Right renal cortex interstitium (tissue), 3 donors: Measurements from ENCODE around the gene DOCK8. TPM values are rescaled to one million over a fixed set of nuclear protein-coding genes. Genes with fewer than 3 reads are reported as not detected.

ENCODE experiments used
- DNase-seq, 3 donors: peaks; one replicate each; pipeline ENCODE4 v3.0.0-alpha.2; 2013; ENCODE audit warnings: low read depth in 3 of 3, low spot score in 2 of 3
- polyA plus RNA-seq, 3 donors: library from polyadenylated mRNA; unstranded; fragments of 120-200 nt; gene quantifications; one replicate each; pipeline ENCODE4 v1.2.1, GENCODE V29; 2013; ENCODE audit not compliant: insufficient read length in 3 of 3

Gene DOCK8
- polyA plus RNA-seq, 3 donors, result 10.8 to 15.6 (median 10.9) TPM

DNA sequence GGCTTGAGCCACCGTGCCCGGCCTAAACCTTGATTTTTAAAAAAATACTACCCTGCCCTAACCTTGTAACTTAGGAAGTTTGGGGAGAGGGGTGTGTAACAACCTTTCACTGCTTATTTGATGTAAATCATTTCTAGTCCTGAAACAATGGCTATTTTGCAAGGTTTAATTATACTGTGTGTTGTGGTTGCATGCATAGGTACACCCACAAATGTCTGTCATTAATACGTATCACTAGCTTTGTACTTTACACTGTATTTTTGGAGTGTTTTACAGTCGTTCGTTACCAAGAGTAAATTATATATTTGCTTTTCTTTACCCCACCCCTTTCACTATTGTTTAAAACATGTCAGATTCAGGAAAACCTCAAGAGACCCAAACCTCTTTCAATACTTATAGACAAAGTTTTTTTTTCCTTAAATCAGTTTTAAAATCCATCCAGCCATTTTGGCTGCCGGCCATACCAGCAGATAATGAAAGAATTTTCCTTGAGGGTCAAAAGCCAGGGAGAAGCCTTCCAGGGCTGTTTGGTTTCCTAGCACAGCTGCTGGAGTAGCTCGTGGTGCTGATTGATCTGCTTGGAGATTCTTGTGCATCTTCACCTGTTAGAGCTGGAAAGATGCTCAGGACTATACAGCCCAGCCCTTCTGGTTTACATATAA, 50.7 kb downstream of the DOCK8 start:
- DNase-seq, result no peak

DNA sequence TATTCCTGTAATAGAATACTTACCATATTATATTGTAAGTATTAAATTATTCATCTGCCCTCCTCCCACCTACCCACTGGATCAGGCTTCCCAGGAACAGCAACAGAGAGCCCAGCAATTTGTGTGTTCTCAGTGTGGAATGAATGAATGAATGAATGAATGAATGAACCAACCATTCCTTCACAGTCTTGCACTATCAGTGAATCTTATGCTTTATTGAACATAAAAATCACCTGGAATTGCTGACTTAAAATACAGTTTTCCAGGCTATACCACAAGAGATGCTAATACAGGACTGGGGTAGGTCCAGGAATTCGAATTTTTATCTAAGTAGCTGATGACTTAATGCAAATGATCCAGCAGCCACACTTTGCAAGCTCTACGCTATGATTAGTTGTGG, 51.6 kb downstream of the DOCK8 start:
- DNase-seq, result no peak

DNA sequence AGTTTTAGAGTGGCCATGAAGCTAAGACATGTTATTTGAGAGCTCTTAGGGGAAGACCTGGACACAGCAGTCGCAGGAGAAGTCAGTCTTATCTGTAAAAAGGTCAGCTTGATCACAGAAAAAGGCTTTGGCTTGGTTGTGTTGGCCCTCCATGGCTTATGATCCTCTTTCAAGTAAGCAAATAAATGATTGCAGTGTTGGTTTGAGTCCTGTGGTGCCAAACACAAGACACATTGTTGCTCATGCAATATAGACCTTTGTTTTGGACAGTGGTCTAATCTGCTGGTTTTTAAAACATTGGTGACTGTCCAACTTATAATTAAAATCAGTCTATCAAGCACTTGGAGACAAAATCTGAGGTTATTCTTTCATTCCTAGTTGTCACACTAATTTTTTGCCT, 54.0 kb downstream of the DOCK8 start:
- DNase-seq, result no peak

DNA sequence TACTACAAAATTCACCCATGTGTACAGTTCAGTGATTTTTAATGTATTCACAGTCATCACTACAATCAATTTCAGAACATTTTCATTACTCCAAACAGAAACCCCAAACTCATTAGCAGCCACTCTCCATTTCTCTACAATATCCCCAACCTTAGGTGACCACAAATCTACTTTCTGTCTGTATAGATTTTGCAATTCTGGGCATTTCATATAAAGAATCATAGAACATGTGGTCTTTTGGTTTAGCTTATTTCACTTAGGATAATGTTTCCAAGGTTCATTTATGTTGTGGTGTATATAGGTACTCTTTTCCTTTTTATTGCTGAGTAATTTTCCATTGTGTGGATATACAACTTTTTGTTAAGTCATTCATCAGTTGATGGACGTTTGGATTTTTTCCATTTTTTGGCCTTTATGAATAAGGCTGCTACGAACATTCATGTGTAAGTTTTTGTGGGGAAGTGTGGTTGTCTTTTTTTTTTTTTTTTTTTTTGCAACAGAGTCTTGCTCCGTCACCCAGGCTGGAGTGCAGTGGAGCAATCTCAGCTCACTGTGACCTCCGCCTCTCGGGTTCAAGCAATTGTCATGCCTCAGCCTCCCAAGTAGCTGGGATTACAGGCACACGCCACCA, 54.5 kb downstream of the DOCK8 start:
- no peak for DNase-seq

DNA sequence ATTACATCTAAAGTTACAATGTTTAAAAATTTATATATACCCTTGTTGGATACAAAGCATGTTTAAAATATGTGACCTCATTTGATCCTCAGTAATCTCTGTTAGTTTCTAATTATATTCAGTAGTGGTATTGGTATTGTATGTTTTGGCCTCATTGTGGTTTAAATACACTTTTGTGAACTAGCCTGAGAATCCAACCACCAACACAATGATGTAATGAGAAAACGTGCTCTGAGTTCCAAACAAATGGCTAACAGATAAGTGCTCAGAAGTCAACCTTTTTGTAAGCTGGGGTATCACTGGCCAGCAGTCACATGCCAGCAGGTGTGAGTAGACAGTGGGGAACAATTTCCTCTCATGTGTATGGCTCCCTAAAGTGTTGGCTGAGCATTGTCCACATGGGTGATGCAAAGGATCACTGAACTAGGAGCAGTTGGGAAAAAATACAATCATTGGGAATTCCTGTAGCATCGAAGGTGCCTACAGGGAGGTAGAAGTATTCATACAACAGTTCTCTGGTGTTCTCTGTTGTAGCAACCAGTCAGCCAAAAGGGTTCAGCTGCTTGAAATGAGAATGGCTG, 56.1 kb downstream of the DOCK8 start:
- no peak for DNase-seq

DNA sequence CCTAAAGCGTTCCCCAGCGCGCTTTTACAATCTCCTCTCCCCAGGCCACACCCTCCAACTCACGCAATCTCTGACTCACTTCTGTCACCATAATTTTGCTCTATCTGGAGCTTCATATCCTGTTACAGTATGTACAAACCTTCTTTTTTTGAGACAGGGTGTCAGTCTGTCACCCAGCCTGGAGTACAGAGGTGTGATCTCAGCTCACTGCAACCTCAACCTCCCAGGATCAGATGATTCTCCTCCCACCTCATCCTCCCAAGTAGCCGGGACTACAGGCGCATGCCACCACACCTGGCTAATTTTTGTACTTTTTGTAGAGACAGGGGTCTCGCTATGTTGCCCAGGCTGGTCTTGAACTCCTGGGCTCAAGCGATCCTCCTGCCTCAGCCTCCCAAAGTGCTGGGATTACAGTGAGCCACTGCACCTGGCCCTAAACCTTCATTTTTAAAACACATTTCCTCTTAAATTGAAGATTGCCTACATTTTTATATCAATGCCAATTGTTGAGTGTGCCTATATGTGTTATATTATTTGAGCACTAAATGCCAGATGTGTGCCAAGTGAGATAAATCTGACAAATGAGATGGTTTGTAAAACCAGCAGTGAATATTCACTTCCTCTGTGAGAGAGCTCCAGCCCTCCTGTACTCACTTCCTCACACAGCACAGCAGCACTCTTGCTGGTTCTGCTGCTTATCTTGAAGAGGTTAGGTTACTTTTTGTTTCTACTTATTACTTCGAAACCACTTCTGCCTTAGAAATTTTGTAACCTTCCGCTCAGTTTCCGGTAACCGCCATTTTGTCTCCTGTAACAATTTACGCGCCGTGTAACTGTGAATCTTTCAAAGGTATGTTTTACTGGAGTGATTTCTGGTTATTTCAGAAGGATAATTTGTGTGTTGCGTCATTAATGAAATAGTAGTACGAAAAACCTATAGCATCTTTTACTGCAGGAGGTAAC, 57.9 kb downstream of the DOCK8 start:
- no peak for DNase-seq

DNA sequence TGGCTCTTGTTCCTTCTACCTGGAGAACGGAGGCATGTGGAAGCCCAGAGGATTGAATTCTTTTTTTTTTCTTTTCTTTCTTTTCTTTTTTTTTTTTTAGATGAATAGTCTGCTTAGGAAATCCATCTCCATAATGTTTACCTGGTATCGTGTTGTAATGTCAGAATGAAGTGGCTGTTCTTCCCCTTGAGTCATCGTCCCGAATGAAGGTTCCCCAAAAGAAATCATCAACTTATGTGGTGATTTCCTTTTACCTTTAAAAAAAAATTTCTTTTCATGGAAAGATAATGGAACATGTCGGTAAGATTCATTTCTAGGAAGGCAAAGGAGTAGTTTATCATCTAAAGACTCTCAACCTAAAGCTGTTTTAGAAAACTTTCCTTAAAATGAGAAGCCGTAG, 59.7 kb downstream of the DOCK8 start:
- no peak for DNase-seq

DNA sequence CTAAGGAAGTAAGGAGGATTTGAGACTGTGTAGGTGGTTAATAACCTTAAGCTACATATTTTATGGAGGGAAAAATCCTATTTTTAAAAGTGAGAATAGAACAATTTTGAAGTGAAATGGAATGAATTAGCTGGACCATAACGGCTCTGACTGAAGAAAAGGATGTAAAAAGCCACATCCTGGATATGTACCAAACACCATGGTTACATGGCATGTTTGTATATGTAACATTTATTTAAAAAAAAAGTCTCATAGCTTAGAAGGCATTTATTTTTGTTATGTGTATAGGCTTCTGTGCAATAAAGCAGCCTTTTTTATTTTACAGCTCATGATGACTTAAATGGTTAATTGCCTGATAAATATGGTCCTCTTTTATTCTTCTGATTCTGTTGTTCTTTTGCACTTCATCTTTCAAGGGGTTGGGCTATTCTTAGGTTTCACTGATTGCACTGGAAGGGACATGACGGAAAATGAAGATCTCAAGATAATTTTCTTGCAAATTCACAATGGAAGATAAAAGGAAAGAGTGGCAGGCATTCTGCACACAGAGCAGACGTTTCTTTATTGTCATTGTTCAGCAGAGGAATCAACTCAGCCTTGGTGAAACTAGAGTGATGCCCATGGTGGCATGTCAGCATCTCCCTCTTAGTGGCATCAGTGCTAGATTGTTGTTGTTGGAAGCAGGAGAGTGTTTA, 63.1 kb downstream of the DOCK8 start:
- DNase-seq, result no peak

DNA sequence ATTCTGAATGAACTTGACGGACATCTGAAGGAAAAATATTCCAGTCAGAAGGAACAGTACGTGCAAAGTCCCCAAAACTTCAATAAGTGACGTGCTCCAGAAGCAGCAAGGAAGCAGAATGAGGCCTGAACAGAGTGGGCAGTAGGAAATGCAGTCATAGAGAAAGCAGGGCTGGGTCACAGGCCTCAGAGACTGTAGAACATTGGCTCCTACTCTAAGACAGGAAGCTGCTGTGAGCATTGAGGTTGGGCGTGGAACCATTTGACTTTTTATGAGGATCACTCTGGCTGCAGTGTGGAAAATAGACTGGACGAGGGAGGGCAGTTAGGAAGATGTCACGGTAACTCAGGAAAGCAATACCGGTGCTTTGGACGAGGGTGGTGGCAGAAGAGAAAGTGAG, 64.0 kb downstream of the DOCK8 start:
- no peak for DNase-seq

DNA sequence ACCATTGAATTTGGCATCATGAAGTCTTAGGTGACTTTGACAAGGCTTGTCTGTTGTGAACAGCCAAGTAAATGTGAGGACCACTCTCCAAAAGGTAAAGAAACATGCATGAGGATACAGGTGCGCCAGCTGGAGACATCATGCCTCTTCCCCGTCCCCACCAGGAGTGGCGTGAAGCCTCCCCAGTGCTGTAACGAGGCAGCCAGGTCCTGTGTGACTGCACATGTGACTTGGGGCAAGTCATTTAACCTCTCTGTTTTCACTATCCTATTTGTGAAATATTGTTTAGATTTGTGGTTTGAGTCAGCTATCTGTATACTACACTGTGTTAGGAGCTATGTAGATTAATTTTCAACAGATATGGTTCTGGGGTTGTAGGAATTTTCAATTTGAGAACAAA, 65.0 kb downstream of the DOCK8 start:
- no peak for DNase-seq

DNA sequence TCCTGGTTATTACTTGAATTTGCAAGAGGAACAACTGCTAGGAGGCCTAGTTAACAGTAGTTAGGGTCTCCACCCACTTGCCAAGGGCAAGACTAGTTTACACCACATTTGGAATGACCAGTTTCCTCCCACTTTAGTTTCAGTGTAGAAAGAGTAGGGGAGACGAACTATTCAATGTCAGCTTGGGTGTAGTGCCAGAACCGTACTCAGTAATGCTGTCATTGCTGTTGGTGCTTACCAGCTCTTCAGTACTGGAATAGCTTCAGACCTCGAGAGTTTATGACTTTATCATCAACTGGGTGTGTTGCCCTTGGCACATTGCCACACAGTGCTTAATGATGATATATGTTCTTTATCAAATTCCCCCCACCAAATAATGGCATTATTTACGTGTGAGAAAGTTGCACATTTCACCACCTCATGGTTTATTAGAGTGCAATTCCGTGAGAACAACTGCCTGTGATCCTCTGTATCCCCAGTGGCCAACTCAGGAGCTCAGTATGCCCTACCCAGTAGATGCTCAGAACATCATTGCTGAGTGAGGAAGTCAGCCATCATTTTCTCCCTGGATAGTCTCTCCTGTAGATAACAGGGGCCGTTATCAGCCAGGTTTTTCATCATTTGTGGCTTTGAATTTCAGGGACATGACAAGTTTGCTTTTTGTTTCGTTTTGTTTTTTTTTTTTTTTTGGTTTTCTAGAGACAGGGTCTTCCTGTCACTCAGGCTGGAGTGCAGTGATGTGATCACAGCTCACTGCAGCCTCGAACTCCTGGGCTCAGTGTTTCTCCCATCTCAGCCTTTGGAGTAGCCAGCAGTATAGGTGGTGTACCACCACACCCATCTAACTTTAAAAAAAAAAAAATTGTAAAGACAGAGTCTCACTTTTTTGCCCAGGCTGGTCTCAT, 67.3 kb downstream of the DOCK8 start:
- DNase-seq, result no peak

DNA sequence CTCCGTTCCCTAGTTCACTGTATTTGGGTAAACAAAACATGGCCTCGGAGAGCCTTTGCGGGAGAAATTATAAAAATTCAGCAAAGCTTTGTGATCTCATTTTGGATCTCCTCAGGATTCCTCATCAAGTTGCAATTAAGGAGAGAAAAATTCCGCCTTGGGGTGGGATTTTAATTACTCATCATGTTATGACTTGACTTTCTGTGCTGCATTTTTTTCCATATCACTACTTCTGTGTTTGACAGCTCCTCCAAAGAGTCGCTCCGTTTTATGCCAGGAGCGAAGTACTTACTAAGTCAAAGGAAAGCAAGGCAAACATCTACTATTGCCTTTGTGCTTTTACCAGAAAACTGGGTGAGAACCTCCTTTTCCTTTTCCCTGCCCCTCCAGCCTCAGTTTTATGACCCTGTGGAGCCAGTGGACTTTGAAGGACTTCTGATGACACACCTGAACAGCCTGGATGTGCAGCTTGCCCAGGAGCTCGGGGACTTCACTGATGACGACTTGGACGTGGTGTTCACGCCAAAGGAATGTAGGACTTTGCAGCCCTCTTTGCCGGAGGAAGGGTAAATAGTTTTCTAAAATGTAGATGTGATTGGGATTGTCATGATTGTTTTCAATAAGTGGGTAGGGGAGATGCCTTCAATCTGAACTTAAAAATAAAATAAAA, 71.5 kb downstream of the DOCK8 start:
- no peak for DNase-seq

DNA sequence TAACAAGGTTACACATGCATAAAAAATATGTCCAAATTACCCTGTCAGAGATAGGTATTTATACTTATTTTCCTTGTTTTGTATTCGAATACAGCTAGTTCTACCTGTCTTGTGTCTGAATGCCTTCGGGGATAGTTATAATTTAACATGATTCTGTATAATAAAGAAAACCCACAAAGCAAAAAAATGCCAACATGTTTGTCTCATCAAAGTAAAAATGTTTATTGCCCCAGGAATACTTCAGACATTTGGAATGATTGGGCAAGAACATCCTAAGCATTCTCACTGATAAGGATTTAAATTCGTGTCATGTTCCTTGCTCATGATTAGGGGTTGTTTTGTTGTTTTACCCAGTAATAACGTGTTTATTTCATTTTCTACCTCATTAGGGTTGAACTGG, 74.5 kb downstream of the DOCK8 start:
- DNase-seq, result no peak

DNA sequence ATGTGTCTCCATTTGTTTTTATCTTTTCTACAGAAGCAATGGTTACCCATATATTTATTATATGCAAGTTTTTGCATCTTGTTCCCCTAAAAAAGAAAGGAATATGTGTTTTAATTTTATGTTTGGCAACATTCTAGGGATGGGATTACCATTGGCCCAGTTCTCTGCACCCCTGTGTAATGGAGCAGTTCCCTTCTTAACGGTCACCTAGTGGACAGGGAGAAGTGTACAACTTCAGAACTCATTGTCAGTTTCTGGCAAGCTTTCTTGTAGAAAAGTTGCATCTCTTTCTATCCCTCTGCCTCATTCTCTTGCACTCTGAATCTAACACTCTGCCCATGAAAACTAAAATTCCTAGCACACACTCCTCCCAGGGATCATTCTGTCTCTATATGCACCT, 78.2 kb downstream of the DOCK8 start:
- DNase-seq, result no peak

DNA sequence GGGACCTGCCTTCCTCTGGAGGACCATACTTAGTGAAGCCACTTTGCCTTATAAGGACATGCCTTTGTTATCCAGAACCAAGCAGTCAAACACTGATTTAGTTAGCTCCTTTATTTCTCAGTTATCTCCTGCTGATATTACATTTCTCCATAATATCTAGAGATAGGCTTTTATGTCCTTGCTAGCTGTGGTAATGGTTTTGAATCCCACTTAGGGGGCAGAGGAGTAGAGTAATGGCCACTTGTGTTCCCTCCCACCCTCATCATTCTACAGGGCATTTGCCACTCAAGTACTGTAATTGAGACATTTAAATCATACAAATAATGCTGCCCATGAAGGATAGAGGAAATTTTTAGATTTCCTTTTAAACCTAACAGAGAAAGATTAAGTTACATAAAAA, 80.9 kb downstream of the DOCK8 start:
- no peak for DNase-seq

DNA sequence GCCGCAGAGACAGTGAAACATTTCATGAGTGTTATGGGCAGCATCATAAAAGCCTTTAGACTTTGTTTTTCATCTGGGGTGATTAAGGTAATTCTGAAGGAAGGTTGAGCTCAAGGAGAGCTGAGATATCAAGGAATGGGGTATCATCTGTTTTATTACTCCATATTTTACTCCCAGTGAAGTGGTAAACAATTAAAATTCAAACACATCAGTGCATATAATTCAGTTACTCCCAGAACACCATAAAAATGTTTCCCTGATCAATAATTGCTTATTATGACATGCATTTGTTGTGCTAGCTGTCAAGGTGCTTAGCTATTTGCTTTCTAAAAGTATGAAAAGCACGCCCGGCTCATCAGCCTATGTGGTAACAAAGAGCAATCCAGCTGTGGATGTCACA, 81.7 kb downstream of the DOCK8 start:
- no peak for DNase-seq

DNA sequence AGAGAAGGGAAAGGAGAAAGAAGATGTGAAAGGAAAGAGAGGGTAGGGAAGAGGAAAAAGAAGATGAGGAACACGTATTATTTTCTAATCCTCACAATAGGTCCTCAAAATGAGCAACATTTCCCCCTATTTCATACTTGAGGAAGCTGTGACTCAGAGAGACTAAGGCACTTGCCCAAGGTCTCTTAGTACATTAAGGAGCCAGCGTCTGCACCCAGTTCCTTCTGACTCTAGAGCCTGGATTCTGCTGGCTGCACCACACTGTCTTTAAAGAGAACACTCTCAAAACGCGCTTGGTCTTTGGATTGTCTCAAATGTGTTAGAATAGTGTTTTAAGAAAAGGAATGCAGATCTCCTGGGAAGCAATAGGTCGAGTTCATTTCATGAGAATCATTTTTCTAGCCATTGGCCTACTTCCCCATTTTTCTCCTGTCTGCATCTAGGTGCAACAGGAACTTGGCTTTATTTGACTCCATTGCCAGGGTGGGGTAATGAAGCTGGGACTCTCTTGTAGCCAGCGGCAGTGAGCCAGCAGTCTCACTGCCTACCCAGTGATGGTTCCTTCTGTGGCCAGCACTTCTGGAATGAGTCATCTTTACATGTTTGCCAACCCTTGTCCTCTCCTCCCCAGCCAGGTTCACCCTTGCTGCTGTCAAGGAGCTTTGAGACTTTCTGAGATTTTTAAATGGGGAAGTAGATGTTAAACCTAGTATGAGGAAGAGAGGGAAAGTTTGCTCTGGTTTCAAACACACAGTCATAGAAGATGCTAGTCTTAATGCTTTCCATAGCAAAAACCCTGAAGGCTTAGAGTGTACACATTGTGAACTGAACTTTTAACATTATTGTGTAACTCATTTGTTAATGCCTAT, 82.7 kb downstream of the DOCK8 start:
- DNase-seq, result no peak

DNA sequence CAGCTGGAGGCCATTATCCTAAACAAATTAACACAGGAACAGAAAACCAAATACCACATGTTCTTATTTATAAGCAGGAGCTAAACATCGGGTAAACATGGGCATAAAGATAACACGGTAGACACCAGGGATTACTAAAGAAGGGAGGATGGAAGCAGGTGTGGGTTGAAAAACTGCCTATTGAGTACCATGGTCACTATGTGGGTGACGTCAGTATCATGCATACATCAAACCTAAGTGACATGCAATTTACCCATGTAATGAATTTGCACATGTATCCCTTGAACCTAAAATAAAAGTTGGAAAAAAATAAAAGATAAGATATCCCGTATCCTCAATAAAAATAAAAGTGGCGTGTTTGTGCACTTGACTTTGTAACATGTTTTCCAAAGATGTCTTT, 88.8 kb downstream of the DOCK8 start:
- no peak for DNase-seq
